Cardiac fibroblast (primary cell): Measurements from ENCODE around the gene RTP5.
"Not testable (repeated sequence)": the region's sequence is repeated elsewhere in the genome, so short reads cannot be mapped to it uniquely, and the experiment has no call there.

Experiments used
- DNase-seq, 2 donors: peaks; one replicate each; pipeline versions ENCODE4 v3.0.0 to v3.0.0-alpha.2; 2010; ENCODE audit warnings: low read depth in 2 of 2
- H3K4me3 ChIP-seq, 2 donors: replicated peaks in 1 of 2; 1 replicate in 1 of 2; 2 replicates in 1 of 2; pipeline ENCODE4 v1.5.1; 2011; ENCODE audit warnings: low read depth in 2 of 2, low read length in 2 of 2, mild to moderate bottlenecking in 2 of 2, moderate library complexity in 1 of 2
- TF ChIP-seq, protein P1 (sequence below): IDR thresholded peaks from one replicate; pipeline ENCODE4 v1.5.1; 2011; ENCODE audit warnings: low read depth, mild to moderate bottlenecking, low read length, inconsistent platforms

The RTP5 gene

DNA sequence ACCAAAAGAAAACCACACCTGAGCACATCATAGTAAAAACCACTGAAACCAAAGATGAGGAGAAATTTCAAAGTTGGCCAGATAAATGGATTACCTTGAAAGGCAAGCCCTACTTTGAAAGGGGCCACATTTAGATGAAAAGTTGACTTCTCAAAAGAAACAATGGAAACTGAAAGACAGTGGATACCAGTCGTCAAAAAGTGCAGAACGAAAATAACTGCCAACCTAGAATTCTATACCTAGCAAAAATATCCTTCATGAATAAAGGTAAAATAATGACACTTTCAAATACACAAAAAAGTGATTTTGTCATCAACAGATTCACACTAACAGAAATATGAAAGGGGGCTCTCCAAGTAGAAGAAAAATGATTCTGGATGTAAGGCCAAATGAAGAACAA lies 42.1 kb upstream of the RTP5 start:
- no peak overlapping the region for H3K4me3 ChIP-seq
- DNase-seq: no peak
- TF ChIP-seq, protein P1, sequence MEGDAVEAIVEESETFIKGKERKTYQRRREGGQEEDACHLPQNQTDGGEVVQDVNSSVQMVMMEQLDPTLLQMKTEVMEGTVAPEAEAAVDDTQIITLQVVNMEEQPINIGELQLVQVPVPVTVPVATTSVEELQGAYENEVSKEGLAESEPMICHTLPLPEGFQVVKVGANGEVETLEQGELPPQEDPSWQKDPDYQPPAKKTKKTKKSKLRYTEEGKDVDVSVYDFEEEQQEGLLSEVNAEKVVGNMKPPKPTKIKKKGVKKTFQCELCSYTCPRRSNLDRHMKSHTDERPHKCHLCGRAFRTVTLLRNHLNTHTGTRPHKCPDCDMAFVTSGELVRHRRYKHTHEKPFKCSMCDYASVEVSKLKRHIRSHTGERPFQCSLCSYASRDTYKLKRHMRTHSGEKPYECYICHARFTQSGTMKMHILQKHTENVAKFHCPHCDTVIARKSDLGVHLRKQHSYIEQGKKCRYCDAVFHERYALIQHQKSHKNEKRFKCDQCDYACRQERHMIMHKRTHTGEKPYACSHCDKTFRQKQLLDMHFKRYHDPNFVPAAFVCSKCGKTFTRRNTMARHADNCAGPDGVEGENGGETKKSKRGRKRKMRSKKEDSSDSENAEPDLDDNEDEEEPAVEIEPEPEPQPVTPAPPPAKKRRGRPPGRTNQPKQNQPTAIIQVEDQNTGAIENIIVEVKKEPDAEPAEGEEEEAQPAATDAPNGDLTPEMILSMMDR: no peak

DNA sequence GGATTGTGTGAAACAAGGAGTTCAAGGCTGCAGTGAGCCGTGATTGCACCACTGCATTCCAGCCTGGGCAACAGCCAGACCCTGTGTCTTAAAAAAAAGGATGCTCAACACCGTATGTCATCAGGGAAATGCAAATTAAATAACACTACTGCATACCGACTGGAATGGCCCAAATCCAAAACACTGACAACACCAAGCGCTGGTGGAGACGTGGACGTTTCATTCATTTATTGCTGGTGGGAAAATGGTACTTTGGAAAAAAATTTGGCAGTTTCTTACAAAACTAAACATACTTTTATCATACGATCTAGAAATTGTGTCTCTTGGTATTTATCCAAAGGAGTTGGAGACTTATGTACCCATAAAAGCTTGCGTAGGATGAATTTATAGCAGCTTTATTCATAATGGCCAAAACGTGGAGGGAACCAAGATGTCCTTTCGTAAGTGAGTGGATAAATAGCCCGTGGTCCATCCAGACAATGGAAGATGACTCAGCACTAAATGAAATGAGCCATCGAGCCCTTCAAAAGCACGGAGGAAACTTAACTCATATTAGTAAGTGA lies 36.3 kb upstream of the RTP5 start:
- TF ChIP-seq, protein P1: no peak
- DNase-seq: peak; percentile 67 to 89
- no peak overlapping the region for H3K4me3 ChIP-seq

DNA sequence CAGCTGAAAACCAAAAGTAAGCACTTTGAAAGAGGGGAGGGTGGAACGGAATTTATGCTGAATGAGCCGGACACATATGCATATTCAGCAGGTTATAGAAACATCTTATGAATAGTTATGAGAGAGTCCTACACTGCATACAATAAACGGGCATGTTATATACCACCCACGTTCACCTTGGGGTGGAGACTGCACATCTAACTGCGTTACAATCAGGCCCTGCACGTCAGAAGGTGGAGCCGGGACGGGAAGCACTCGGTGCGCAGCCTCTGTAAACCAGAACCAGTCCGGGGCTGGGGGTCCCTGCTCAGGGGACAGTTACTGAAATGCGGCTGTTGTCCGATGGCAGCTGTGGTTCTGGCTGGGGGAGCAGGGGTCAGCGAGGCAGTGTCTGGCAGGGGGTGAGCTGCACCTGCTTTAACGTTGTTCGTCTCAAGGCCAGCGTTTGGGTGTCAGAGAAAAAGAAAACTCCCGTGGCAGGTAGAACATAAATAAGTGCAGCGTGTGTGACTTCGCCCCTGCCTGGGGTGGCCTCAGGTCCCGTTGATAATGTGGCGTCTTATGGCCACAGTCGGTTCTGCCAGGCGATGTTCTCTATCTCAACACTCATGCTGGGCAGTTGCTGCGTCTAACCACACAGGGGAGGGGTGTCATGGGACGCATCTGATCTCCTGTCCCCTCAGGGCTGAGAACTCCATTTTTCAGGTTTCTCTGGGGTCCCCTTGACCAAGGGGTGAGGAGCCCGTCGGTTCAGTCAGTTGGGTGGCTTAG lies 35.6 kb upstream of the RTP5 start:
- DNase-seq, H3K4me3 ChIP-seq: not testable (repeated sequence)

DNA sequence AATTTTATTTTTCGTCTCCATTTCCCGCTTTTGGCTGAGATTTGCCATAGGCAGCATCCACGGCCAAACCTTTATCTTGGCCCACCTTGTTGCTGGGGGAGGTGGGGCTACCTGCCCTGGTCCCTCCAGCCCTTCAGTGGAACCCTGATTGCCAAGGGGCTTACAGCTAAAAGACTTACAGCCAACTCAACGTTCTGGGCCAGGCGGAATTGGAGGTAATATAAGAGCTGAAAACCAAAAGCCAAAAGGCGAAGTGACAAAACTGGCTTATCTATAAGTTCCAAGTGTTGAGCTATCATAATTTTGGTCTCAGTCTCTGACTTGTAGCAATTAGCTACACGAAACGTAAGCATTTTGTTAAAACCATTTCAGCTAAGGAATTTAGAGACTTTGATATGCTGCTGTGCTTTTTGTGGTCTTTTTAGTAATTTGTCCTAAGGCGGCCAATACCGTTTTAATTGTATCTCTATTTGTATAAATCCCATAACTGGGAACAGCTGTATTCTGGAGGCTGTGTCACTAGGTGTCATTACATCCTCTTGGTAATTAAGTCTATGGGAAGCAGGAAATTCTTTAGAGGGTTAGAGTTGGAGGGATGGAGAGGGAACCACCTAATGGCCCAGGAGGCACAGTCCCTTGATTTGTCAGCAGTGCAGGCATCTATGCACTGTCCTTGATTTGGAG lies 34.9 kb upstream of the RTP5 start:
- TF ChIP-seq, protein P1: no peak
- no peak for DNase-seq
- H3K4me3 ChIP-seq: no peak overlapping the region

DNA sequence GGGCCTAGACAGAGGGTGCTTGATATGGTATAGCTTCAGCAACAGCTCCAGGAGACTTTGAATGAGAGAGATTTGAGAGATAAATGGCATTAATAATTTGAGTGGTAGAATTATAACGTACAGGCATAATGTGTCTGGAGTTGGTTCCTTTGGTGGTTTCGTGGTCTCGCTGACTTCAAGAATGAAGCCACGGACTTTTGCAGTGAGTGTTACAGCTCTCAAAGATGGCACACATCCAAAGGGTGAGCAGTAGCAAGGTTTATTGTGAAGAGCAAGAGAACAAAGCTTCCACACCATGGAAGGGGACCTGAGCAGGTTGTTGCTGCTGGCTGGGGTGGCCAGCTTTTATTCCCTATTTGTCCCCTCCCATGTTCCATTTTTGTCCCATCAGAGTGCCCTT lies 33.9 kb upstream of the RTP5 start:
- H3K4me3 ChIP-seq: no peak overlapping the region
- no peak for DNase-seq
- TF ChIP-seq, protein P1: no peak

DNA sequence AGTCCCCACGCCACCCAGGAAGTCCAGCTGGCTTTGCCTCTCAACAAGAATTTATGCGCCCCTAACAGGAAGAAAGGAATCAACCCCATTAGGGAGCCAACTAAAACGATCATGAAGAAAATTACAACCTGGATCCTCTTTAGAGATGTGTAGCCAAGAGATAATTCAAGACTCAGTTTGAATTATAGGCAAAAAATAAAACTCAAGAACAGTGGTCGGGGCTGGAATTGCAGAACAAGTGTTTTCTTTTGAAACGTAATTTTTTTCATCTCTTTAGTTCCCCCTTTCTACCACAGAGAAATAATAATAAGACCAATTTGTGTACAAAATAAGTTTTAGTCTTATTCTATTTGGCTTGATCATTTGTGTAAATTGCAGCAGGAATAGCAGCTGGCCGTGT lies 33.2 kb upstream of the RTP5 start:
- no peak overlapping the region for H3K4me3 ChIP-seq
- DNase-seq: no peak
- TF ChIP-seq, protein P1: no peak

DNA sequence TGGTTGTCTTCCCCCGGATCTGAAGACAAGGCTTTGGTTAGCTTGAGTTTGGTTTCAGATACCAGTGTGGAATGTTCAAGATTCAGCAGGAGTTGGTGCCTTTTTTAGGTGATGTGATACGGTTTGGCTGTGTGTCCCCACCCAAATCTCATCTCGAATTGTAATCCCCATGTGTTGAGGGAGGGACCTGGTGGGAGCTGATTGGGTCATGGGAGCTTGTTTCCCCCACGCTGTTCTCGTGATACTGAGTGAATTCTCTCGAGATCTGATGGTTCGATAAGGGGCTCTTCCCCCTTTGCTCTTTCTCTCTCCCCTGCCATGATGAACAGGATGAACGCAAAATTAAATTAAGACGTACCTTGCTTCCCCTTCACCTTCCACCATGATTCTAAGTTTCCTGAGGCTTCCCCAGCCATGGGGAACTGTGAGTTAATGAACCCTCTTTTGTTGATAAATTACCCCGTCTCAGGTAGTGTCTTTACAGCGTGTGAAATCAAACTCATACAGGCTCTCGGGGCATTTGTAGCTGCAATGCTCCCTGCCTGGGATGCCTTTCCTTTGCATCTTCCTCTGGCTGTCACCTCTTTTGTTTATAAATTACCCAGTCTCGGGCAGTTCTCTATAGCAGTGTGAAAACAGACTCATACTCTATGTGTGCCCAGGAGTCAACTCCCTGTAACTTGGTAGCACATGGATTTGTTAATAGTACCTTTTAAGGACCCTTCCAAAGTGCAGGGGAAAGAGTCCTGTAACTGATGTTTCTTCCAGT lies 32.1 kb upstream of the RTP5 start:
- DNase-seq: no peak
- TF ChIP-seq, protein P1: no peak
- no peak overlapping the region for H3K4me3 ChIP-seq
